ENCODE data around the gene THPO.

- TF ChIP-seq GATA2 (IDR thresholded peaks at IDR 0.05; ENCODE audit: low read depth, low read length): no peak
- no peak for TF ChIP-seq GATA3 (IDR thresholded peaks at IDR 0.05; ENCODE audit: low read depth, low read length)
Measured at GRCh38 chr3:184345317-184346144, 32.5 kb downstream of the THPO start.

All from SH-SY5Y (cell line).